ENCODE results near the gene AQP12B. TPM values are rescaled to one million over a fixed set of nuclear protein-coding genes. Genes with fewer than 3 reads are reported as not detected.
"Not testable (repeated sequence)": the region's sequence is repeated elsewhere in the genome, so short reads cannot be mapped to it uniquely, and the experiment has no call there.

Gene AQP12B
- total RNA-seq, 1 experiment from 2014 or later, result not detected

GRCh38 chr2:240664622-240665021, 18.1 kb downstream of the AQP12B start:
- Histone ChIP-seq H3K9ac (ENCODE audit: low read length) (no peak overlapping the region), H3K4me1 (ENCODE audit: insufficient read depth, low read length) (no peaks in the 10 kb centered on the region), H3K4me2 (ENCODE audit: low read length) (no peak overlapping the region), H3K79me2 (ENCODE audit: low read length) (no peaks in the 10 kb centered on the region), H3K4me3 (ENCODE audit: low read length) (no peak overlapping the region), H3K27ac (ENCODE audit: low read length) (no peak overlapping the region), H2AFZ (ENCODE audit: low read length) (no peak overlapping the region), H3F3A (ENCODE audit: low read length, unreplicated experiment) (no peaks in the 10 kb centered on the region), H3K9me2 (replicated peaks; ENCODE audit: low read length) (no peaks in the 10 kb centered on the region), H3K27me3 (ENCODE audit: low read length) (peaks cover 59% of the 10 kb centered on the region), H4K20me1 (ENCODE audit: low read length) (no peaks in the 10 kb centered on the region), H3K9me3 (ENCODE audit: low read length) (no peaks in the 10 kb centered on the region), H3K36me3 (ENCODE audit: low read depth, low read length) (no peaks in the 10 kb centered on the region)
- no peak for ATAC-seq
- no TSS peak for BruUV-seq (replicated peaks)
- CTCF ChIA-PET, result no interaction called here
- TF ChIP-seq EZH2phosphoT487 (IDR thresholded peaks at IDR 0.05; ENCODE audit: borderline replicate concordance, low read length), result no peak
- TF ChIP-seq EZH2 (IDR thresholded peaks at IDR 0.05; ENCODE audit: low read length, unreplicated experiment), result no peak
- no peak for TF ChIP-seq CTCF (conservative IDR thresholded peaks at IDR 0.05; ENCODE audit: low read depth, low read length)
- POLR2A ChIA-PET (ENCODE audit: unreplicated experiment), result no interaction called here
- no peak for DNase-seq
- intact Hi-C loops (cut with micrococcal nuclease), result no loop called here

GRCh38 chr2:240663546-240664190, 19.0 kb downstream of the AQP12B start:
- CTCF ChIA-PET, result no interaction called here
- intact Hi-C loops (cut with micrococcal nuclease), result no loop called here
- TF ChIP-seq CTCF (conservative IDR thresholded peaks at IDR 0.05; ENCODE audit: low read depth, low read length), result no peak; the same call in 1 of the 2 replicates
- no peak for TF ChIP-seq EZH2phosphoT487 (IDR thresholded peaks at IDR 0.05; ENCODE audit: borderline replicate concordance, low read length)
- no peak for TF ChIP-seq EZH2 (IDR thresholded peaks at IDR 0.05; ENCODE audit: low read length, unreplicated experiment)
- Histone ChIP-seq H3K9me3 (ENCODE audit: low read length) (no peaks in the 10 kb centered on the region), H3F3A (ENCODE audit: low read length, unreplicated experiment) (no peaks in the 10 kb centered on the region), H3K9ac (ENCODE audit: low read length) (no peak overlapping the region), H3K79me2 (ENCODE audit: low read length) (no peaks in the 10 kb centered on the region), H3K4me1 (ENCODE audit: insufficient read depth, low read length) (no peaks in the 10 kb centered on the region), H3K27me3 (ENCODE audit: low read length) (peaks cover 59% of the 10 kb centered on the region), H3K4me3 (ENCODE audit: low read length) (no peak overlapping the region), H3K27ac (ENCODE audit: low read length) (no peak overlapping the region), H2AFZ (ENCODE audit: low read length) (no peak overlapping the region), H3K9me2 (replicated peaks; ENCODE audit: low read length) (no peaks in the 10 kb centered on the region), H4K20me1 (ENCODE audit: low read length) (no peaks in the 10 kb centered on the region), H3K4me2 (ENCODE audit: low read length) (no peak overlapping the region), H3K36me3 (ENCODE audit: low read depth, low read length) (no peaks in the 10 kb centered on the region)
- DNase-seq (no peak), ATAC-seq (no peak)
- POLR2A ChIA-PET (ENCODE audit: unreplicated experiment), result no interaction called here
- no TSS peak for BruUV-seq (replicated peaks)

GRCh38 chr2:240662681-240663080, 20.0 kb downstream of the AQP12B start:
- ChIA-PET CTCF (no interaction called here), POLR2A (ENCODE audit: unreplicated experiment) (no interaction called here)
- Histone ChIP-seq H2AFZ (ENCODE audit: low read length) (no peak overlapping the region), H3K27ac (ENCODE audit: low read length) (no peak overlapping the region), H3K4me2 (ENCODE audit: low read length) (no peak overlapping the region), H3F3A (ENCODE audit: low read length, unreplicated experiment) (no peaks in the 10 kb centered on the region), H3K27me3 (ENCODE audit: low read length) (peaks cover 58% of the 10 kb centered on the region), H4K20me1 (ENCODE audit: low read length) (no peaks in the 10 kb centered on the region), H3K9ac (ENCODE audit: low read length) (no peak overlapping the region), H3K4me3 (ENCODE audit: low read length) (no peak overlapping the region), H3K9me2 (replicated peaks; ENCODE audit: low read length) (no peaks in the 10 kb centered on the region), H3K9me3 (ENCODE audit: low read length) (no peaks in the 10 kb centered on the region), H3K36me3 (ENCODE audit: low read depth, low read length) (no peaks in the 10 kb centered on the region), H3K79me2 (ENCODE audit: low read length) (no peaks in the 10 kb centered on the region), H3K4me1 (ENCODE audit: insufficient read depth, low read length) (no peaks in the 10 kb centered on the region)
- intact Hi-C loops (cut with micrococcal nuclease), result no loop called here
- BruUV-seq (replicated peaks), result no TSS peak
- DNase-seq, result no peak
- no peak for ATAC-seq
- TF ChIP-seq EZH2phosphoT487 (IDR thresholded peaks at IDR 0.05; ENCODE audit: borderline replicate concordance, low read length) (no peak), EZH2 (IDR thresholded peaks at IDR 0.05; ENCODE audit: low read length, unreplicated experiment) (no peak), CTCF (conservative IDR thresholded peaks at IDR 0.05; ENCODE audit: low read depth, low read length) (no peak)

GRCh38 chr2:240659883-240660282, 22.8 kb downstream of the AQP12B start:
- H3K27ac ChIP-seq (ENCODE audit: low read length); H3K9me2 ChIP-seq (replicated peaks; ENCODE audit: low read length); H3K4me2 ChIP-seq (ENCODE audit: low read length); BruUV-seq (replicated peaks); CTCF ChIA-PET; POLR2A ChIA-PET (ENCODE audit: unreplicated experiment); H3K9ac ChIP-seq (ENCODE audit: low read length); DNase-seq; ATAC-seq; H3K9me3 ChIP-seq (ENCODE audit: low read length); H3K4me1 ChIP-seq (ENCODE audit: insufficient read depth, low read length); H3K79me2 ChIP-seq (ENCODE audit: low read length); H4K20me1 ChIP-seq (ENCODE audit: low read length); intact Hi-C loops (cut with micrococcal nuclease); H3K4me3 ChIP-seq (ENCODE audit: low read length); H2AFZ ChIP-seq (ENCODE audit: low read length); H3K36me3 ChIP-seq (ENCODE audit: low read depth, low read length); H3F3A ChIP-seq (ENCODE audit: low read length, unreplicated experiment): not testable (repeated sequence)
- peaks cover 54% of the 10 kb centered on the region for H3K27me3 ChIP-seq (ENCODE audit: low read length)
